Karpas-422 (cell line): Measurements from ENCODE around the gene CORO7. TPM values are rescaled to one million over a fixed set of nuclear protein-coding genes. Genes with fewer than 3 reads are reported as not detected.

ENCODE experiments used
- DNase-seq: peaks from one replicate; pipeline ENCODE4 v3.0.0-alpha.2; 2015
- H2AFZ ChIP-seq: fragments of 200-600 bp; sonication (generic); 2 replicates; pipeline ENCODE4 v1.6.1; 2014; ENCODE audit warnings: antibody characterized with exemption, low read length, mixed read lengths
- H3K27ac ChIP-seq: fragments of 200-600 bp; sonication (generic); 2 replicates; pipeline ENCODE4 v1.5.1; 2014; ENCODE audit warnings: mild to moderate bottlenecking, low read length, moderate library complexity
- H3K27me3 ChIP-seq: fragments of 200-600 bp; sonication (generic); 2 replicates; pipeline ENCODE4 v1.6.1; 2014; ENCODE audit warnings: low read length, mixed read lengths
- H3K36me3 ChIP-seq: fragments of 200-600 bp; sonication (generic); 2 replicates; pipeline ENCODE4 v1.6.1; 2014; ENCODE audit warnings: low read length, mixed read lengths; ENCODE audit not compliant: insufficient read depth
- H3K4me1 ChIP-seq: fragments of 200-600 bp; sonication (generic); 2 replicates; pipeline ENCODE4 v1.6.1; 2014; ENCODE audit warnings: mild to moderate bottlenecking, low read length, mixed read lengths
- H3K4me2 ChIP-seq: fragments of 200-600 bp; sonication (generic); 2 replicates; pipeline ENCODE4 v1.6.1; 2014; ENCODE audit warnings: low read length, low read depth, mild to moderate bottlenecking; ENCODE audit not compliant: poor library complexity, severe bottlenecking
- H3K4me3 ChIP-seq: fragments of 200-600 bp; sonication (generic); 2 replicates; pipeline ENCODE4 v1.5.1; 2014; ENCODE audit warnings: mild to moderate bottlenecking, antibody characterized with exemption, low read length, mixed read lengths
- H3K79me2 ChIP-seq: fragments of 200-600 bp; sonication (generic); 2 replicates; pipeline ENCODE4 v1.6.1; 2014; ENCODE audit warnings: mild to moderate bottlenecking, low read length, mixed read lengths
- H3K9ac ChIP-seq: fragments of 200-600 bp; sonication (generic); 2 replicates; pipeline ENCODE4 v1.6.0; 2014; ENCODE audit warnings: low read length
- H3K9me2 ChIP-seq: fragments of 200-600 bp; sonication (generic), shearing (Covaris generic); replicated peaks from 2 replicates; pipeline ENCODE4 v1.6.0; 2014; ENCODE audit warnings: mild to moderate bottlenecking, low read length, moderate library complexity; ENCODE audit not compliant: insufficient read depth
- H3K9me3 ChIP-seq: fragments of 300-700, 200-600 bp; sonication (generic); 2 replicates; pipeline ENCODE4 v1.6.1; 2014; ENCODE audit warnings: low read length, mixed read lengths
- H4K20me1 ChIP-seq: fragments of 200-600 bp; sonication (generic); 2 replicates; pipeline ENCODE4 v1.6.1; 2014; ENCODE audit warnings: mild to moderate bottlenecking, antibody characterized with exemption, low read length, low read depth; ENCODE audit not compliant: insufficient read depth
- total RNA-seq: library from RNA; depleted of rRNA; stranded (reverse); fragments of >200 nt; shearing (Covaris generic); gene quantifications from 2 replicates; pipeline ENCODE4 v1.2.3, GENCODE V29; 2014; ENCODE audit warnings: low replicate concordance

The CORO7 gene
- total RNA-seq, 1 experiment from 2014 or later, result 46.2 TPM

GRCh38 chr16:4433228-4433627 is 16.8 kb upstream of the CORO7 start:
- Histone ChIP-seq H2AFZ (no peak overlapping the region), H3K4me2 (no peak overlapping the region), H3K36me3 (peaks cover 31% of the 10 kb centered on the region), H3K79me2 (peaks cover 32% of the 10 kb centered on the region), H3K4me3 (no peak overlapping the region), H3K9me3 (no peaks in the 10 kb centered on the region), H3K27ac (no peak overlapping the region), H3K4me1 (no peaks in the 10 kb centered on the region), H3K9me2 (no peaks in the 10 kb centered on the region), H4K20me1 (no peaks in the 10 kb centered on the region), H3K27me3 (no peaks in the 10 kb centered on the region), H3K9ac (no peak overlapping the region)
- no peak for DNase-seq

- H3K27me3 ChIP-seq, result no peaks in the 10 kb centered on the region
- no peak overlapping the region for H3K27ac ChIP-seq
- peaks cover 27% of the 10 kb centered on the region for H3K36me3 ChIP-seq
- H3K9ac ChIP-seq, result no peak overlapping the region
- no peak for DNase-seq
- H3K9me2 ChIP-seq, result no peaks in the 10 kb centered on the region
- no peaks in the 10 kb centered on the region for H3K9me3 ChIP-seq
- 0 out of 2 replicates have a peak, but pooled peaks cover 6% of the 10 kb centered on the region for H4K20me1 ChIP-seq
- peaks cover 13% of the 10 kb centered on the region for H3K4me1 ChIP-seq
- peaks cover 53% of the 10 kb centered on the region for H3K79me2 ChIP-seq
- H3K4me3 ChIP-seq, result no peak overlapping the region
- H3K4me2 ChIP-seq, result no peak overlapping the region
- H2AFZ ChIP-seq, result no peak overlapping the region
Observed at GRCh38 chr16:4431023-4431422, 14.6 kb upstream of the CORO7 start.

GRCh38 chr16:4428500-4428899 is 12.1 kb upstream of the CORO7 start:
- H2AFZ ChIP-seq, result no peak overlapping the region
- H3K27ac ChIP-seq, result no peak overlapping the region
- H3K4me2 ChIP-seq, result no peak overlapping the region
- H3K9ac ChIP-seq, result no peak overlapping the region
- H3K9me2 ChIP-seq, result no peaks in the 10 kb centered on the region
- H3K9me3 ChIP-seq, result no peaks in the 10 kb centered on the region
- H3K4me3 ChIP-seq, result no peak overlapping the region
- H3K4me1 ChIP-seq, result peaks cover 20% of the 10 kb centered on the region
- H3K27me3 ChIP-seq, result no peaks in the 10 kb centered on the region
- H3K79me2 ChIP-seq, result peaks cover 52% of the 10 kb centered on the region
- H4K20me1 ChIP-seq, result 0 out of 2 replicates have a peak, but pooled peaks cover 6% of the 10 kb centered on the region
- DNase-seq, result no peak
- peaks cover 12% of the 10 kb centered on the region; the same call in 1 of the 2 replicates for H3K36me3 ChIP-seq

GRCh38 chr16:4426722-4427372 is 10.5 kb upstream of the CORO7 start:
- Histone ChIP-seq H4K20me1 (0 out of 2 replicates have a peak, but pooled peaks cover 6% of the 10 kb centered on the region), H3K36me3 (peaks cover 12% of the 10 kb centered on the region; the same call in 1 of the 2 replicates), H3K27ac (peak overlapping the region; percentile 88; the same call in 1 of the 2 replicates), H3K27me3 (no peaks in the 10 kb centered on the region), H3K4me1 (peaks cover 20% of the 10 kb centered on the region), H2AFZ (no peak overlapping the region), H3K9me2 (no peaks in the 10 kb centered on the region), H3K79me2 (peaks cover 48% of the 10 kb centered on the region), H3K4me2 (peak overlapping the region; percentile 93), H3K4me3 (peak overlapping the region; percentile 98), H3K9ac (peak overlapping the region; percentile 90), H3K9me3 (no peaks in the 10 kb centered on the region)
- DNase-seq, result no peak

- peak overlapping the region; percentile 98 for H3K4me3 ChIP-seq
- peak overlapping the region; percentile 90 for H3K9ac ChIP-seq
- no peak overlapping the region for H2AFZ ChIP-seq
- H3K9me2 ChIP-seq, result no peaks in the 10 kb centered on the region
- peak overlapping the region; percentile 88; the same call in 1 of the 2 replicates for H3K27ac ChIP-seq
- peak overlapping the region; percentile 93 for H3K4me2 ChIP-seq
- DNase-seq, result no peak
- H3K9me3 ChIP-seq, result no peaks in the 10 kb centered on the region
- no peaks in the 10 kb centered on the region for H3K27me3 ChIP-seq
- H3K79me2 ChIP-seq, result peaks cover 46% of the 10 kb centered on the region
- peaks cover 20% of the 10 kb centered on the region for H3K4me1 ChIP-seq
- peaks cover 12% of the 10 kb centered on the region; the same call in 1 of the 2 replicates for H3K36me3 ChIP-seq
- H4K20me1 ChIP-seq, result 0 out of 2 replicates have a peak, but pooled peaks cover 6% of the 10 kb centered on the region
Observed at GRCh38 chr16:4426021-4426684, 9.8 kb upstream of the CORO7 start.

GRCh38 chr16:4425378-4426020 is 9.1 kb upstream of the CORO7 start, which contains the start of gene DNAJA3:
DNAJA3 (plus strand) TSS chr16:4425868; CDS start chr16:4425882, 14 bp downstream.
- Histone ChIP-seq H3K27me3 (no peaks in the 10 kb centered on the region), H3K9me2 (no peaks in the 10 kb centered on the region), H3K36me3 (peaks cover 12% of the 10 kb centered on the region; the same call in 1 of the 2 replicates), H2AFZ (peak within 1 kb of the TSS; percentile 97; the same call in 1 of the 2 replicates), H3K4me2 (peak within 1 kb of the TSS; percentile 93), H4K20me1 (0 out of 2 replicates have a peak, but pooled peaks cover 6% of the 10 kb centered on the region), H3K9me3 (no peaks in the 10 kb centered on the region), H3K4me3 (peak within 1 kb of the TSS; percentile 98), H3K79me2 (peaks cover 42% of the 10 kb centered on the region), H3K9ac (peak within 1 kb of the TSS; percentile 90), H3K27ac (peak within 1 kb of the TSS; percentile 88), H3K4me1 (peaks cover 20% of the 10 kb centered on the region)
- DNase-seq, result peak; percentile 97

- H2AFZ ChIP-seq, result no peak overlapping the region
Observed at GRCh38 chr16:4420505-4421105, 4.2 kb upstream of the CORO7 start.

More at GRCh38 chr16:4420505-4421105, 4.2 kb upstream of the CORO7 start:
- H3K27ac ChIP-seq, result no peak overlapping the region
- H3K36me3 ChIP-seq, result no peaks in the 10 kb centered on the region
- DNase-seq, result no peak
- H3K9me2 ChIP-seq, result no peaks in the 10 kb centered on the region
- no peaks in the 10 kb centered on the region for H3K27me3 ChIP-seq
- no peak overlapping the region for H3K9ac ChIP-seq
- no peak overlapping the region for H3K4me3 ChIP-seq
- no peak overlapping the region for H3K4me2 ChIP-seq
- H3K79me2 ChIP-seq, result peaks cover 7% of the 10 kb centered on the region
- H3K9me3 ChIP-seq, result no peaks in the 10 kb centered on the region
- no peaks in the 10 kb centered on the region for H4K20me1 ChIP-seq
- peaks cover 13% of the 10 kb centered on the region for H3K4me1 ChIP-seq
